Measurements from ENCODE around the gene VPS35L.
A peak's percentile ranks its signal among the peaks of the same experiment; 100 is the strongest.

The VPS35L gene

DNA sequence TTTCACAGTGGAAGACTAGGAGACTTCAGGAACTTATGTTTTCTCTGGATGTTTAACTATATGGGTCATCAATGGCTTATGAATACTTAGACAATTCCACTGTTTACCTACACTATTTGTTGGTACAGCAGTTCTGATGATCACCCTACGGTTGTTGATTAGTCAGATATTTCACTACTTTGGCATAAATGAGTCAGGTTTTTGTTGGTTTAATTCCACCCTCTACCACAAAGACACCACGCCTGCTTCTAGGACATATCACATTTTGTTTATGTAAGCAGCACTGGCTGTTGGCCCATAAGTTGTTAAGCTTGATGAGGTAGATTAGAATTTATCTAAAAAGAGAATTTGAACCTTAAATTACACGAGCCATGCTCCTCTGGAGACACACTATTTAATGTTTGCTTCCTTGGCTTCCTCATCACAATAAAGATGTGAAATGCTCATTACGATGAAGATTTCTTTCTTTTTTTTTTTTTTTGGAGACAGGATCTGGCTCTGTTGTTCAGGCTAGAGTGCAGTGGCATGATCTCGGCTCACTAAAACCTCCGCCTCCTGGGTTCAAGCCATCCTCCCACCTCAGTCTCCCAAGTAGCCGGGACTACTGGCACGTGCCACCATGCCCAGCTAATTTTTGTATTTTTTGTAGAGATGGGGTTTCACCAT is 37.9 kb upstream of the VPS35L start:
- Histone ChIP-seq H3K9me3 (ENCODE audit: insufficient read depth, low read length) (no peaks in the 10 kb centered on the region), H3K4me3 (ENCODE audit: insufficient read length, low read depth) (no peak overlapping the region), H3K9ac (ENCODE audit: insufficient read length, low read depth) (no peak overlapping the region), H3K27me3 (ENCODE audit: insufficient read depth, insufficient read length) (no peaks in the 10 kb centered on the region), H3K4me1 (ENCODE audit: insufficient read depth, insufficient read length) (no peaks in the 10 kb centered on the region), H3K36me3 (ENCODE audit: insufficient read depth, insufficient read length, low read length) (peaks cover 55% of the 10 kb centered on the region)
- TF ChIP-seq ZNF274 (IDR thresholded peaks at IDR 0.05; ENCODE audit: low read depth, low read length), result no peak
- no peak for TF ChIP-seq SUZ12 (IDR thresholded peaks at IDR 0.05; ENCODE audit: extremely low read depth, insufficient read depth, insufficient read length)
- no peak for TF ChIP-seq YY1 (IDR thresholded peaks at IDR 0.05; ENCODE audit: insufficient read depth, insufficient read length)
- DNase-seq (ENCODE audit: low read depth, low spot score), result no peak

DNA sequence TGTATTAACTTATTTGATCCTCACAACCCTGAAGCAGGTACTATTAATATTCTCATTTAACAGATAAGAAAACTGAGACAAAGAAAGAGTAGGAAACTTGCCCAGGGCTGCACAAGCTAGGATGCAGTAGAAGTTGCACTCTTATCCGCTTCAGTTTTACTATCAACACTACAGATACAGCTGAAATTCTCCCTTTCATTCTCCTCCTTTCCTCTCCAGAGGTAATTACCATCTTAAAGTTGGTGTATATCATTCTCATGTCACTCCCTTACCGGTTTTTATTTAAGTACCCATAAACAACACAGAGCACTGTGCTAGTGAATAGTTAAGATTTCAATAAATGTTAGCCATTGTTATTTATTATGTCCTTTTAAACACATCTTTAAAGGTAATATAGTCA is 37.1 kb upstream of the VPS35L start:
- no peak for DNase-seq (ENCODE audit: low read depth, low spot score)
- no peak for TF ChIP-seq ZNF274 (IDR thresholded peaks at IDR 0.05; ENCODE audit: low read depth, low read length)
- TF ChIP-seq SUZ12 (IDR thresholded peaks at IDR 0.05; ENCODE audit: extremely low read depth, insufficient read depth, insufficient read length), result no peak
- no peak for TF ChIP-seq YY1 (IDR thresholded peaks at IDR 0.05; ENCODE audit: insufficient read depth, insufficient read length)
- H3K4me3 ChIP-seq (ENCODE audit: insufficient read length, low read depth), result no peak overlapping the region
- H3K4me1 ChIP-seq (ENCODE audit: insufficient read depth, insufficient read length), result no peaks in the 10 kb centered on the region
- H3K9me3 ChIP-seq (ENCODE audit: insufficient read depth, low read length), result no peaks in the 10 kb centered on the region
- H3K36me3 ChIP-seq (ENCODE audit: insufficient read depth, insufficient read length, low read length), result peaks cover 51% of the 10 kb centered on the region
- no peaks in the 10 kb centered on the region for H3K27me3 ChIP-seq (ENCODE audit: insufficient read depth, insufficient read length)
- H3K9ac ChIP-seq (ENCODE audit: insufficient read length, low read depth), result no peak overlapping the region

DNA sequence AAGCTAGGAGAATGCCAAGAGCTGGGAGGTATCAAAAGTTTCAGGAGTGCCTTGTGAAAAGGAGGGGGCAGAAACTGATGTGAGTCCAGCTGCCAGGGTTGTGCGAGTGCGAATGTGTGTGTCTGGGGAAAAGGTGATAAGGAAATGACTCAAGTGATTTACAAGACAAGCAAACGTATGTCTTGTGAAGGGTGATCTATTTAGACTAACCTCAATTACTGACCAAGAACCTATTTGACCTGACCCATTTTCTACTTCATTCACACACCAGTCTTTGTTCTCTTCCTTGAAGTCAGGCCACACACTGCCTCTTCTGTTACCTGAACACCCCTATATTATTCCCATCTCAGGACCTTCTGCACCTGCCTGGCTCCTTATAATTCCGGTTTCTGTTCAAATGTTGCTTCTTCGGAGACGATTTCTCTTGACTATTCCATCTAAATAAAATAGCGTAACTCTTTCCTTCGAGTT is 34.6 kb upstream of the VPS35L start:
- TF ChIP-seq YY1 (IDR thresholded peaks at IDR 0.05; ENCODE audit: insufficient read depth, insufficient read length) (no peak), SUZ12 (IDR thresholded peaks at IDR 0.05; ENCODE audit: extremely low read depth, insufficient read depth, insufficient read length) (no peak), ZNF274 (IDR thresholded peaks at IDR 0.05; ENCODE audit: low read depth, low read length) (no peak)
- Histone ChIP-seq H3K9ac (ENCODE audit: insufficient read length, low read depth) (peak overlapping the region; percentile 97), H3K9me3 (ENCODE audit: insufficient read depth, low read length) (no peaks in the 10 kb centered on the region), H3K36me3 (ENCODE audit: insufficient read depth, insufficient read length, low read length) (peaks cover 34% of the 10 kb centered on the region), H3K4me3 (ENCODE audit: insufficient read length, low read depth) (peak overlapping the region; percentile 90), H3K27me3 (ENCODE audit: insufficient read depth, insufficient read length) (no peaks in the 10 kb centered on the region), H3K4me1 (ENCODE audit: insufficient read depth, insufficient read length) (no peaks in the 10 kb centered on the region)
- no peak for DNase-seq (ENCODE audit: low read depth, low spot score)

DNA sequence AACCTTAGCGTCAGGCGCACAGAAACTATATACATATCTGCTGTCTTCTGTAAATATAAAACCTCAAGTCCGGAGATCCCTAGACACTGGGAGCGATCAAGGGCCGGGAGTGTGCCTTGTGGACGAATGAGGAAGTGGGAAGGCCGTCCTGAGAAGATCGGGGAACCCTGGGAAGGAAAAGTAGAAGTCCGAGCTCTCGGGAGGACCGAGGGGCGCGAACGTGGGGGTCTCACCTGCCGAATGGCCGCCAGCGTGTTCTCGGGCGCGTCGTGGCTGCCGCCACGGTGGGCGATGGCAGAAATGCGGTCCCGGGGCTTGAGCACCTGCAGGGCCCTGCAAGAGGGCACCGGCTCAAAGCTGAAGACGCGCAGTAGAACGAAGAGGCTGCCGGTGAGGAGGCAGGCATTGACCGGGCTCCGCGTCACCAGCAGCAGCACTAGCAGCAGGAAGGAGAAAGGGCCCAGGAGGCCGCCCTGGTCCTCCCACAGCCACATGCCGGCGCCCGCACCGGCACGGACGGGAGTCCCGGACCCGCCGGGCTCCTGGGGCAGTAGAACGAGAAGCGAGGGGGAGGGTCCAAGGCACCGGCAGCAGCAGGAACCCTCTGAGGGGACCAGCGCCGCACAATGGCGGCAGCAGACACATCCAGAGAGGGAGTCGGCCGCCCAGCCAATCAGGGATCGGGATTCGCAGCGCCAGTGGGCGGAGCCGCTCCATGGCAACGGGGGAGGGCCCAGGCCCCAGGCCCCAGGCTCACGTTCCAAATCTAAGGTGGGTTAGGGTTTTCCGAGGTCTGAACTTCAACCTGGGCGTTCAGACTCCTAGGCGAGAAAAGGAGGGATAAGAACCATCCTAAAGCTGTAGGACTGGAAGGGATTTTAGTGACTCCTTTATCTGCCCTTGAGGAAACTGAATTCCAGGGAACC is 33.8 kb upstream of the VPS35L start, which contains the start of gene GDE1:
TSS of gene GDE1 (minus strand) at position 628 of the 926 bp plus-strand sequence. CDS start at position 494, 134 bp downstream.
- H3K4me3 ChIP-seq (ENCODE audit: insufficient read length, low read depth), result peak within 1 kb of the TSS; percentile 90
- no peaks in the 10 kb centered on the region for H3K4me1 ChIP-seq (ENCODE audit: insufficient read depth, insufficient read length)
- DNase-seq (ENCODE audit: low read depth, low spot score), result peak; percentile 93
- peaks cover 29% of the 10 kb centered on the region for H3K36me3 ChIP-seq (ENCODE audit: insufficient read depth, insufficient read length, low read length)
- no peaks in the 10 kb centered on the region for H3K9me3 ChIP-seq (ENCODE audit: insufficient read depth, low read length)
- H3K9ac ChIP-seq (ENCODE audit: insufficient read length, low read depth), result peak within 1 kb of the TSS; percentile 97
- TF ChIP-seq YY1 (IDR thresholded peaks at IDR 0.05; ENCODE audit: insufficient read depth, insufficient read length) (peak; percentile 62), ZNF274 (IDR thresholded peaks at IDR 0.05; ENCODE audit: low read depth, low read length) (no peak)
- no peaks in the 10 kb centered on the region for H3K27me3 ChIP-seq (ENCODE audit: insufficient read depth, insufficient read length)

DNA sequence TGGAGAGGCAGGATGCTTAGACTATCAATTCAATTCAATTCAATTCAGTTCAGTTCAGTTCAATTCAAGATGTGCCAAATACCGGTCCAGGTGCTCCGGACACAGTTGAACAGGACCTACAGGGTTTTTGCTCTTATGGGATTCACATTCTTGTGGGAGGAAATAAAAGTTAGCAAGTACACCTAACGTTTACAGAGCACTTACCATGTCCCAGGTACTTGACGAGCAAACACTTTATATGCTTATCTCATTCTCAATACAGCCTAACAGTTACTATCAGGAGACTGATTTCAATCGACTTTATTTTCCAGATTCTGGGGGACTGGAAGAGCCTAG is 33.1 kb upstream of the VPS35L start:
- Histone ChIP-seq H3K27me3 (ENCODE audit: insufficient read depth, insufficient read length) (no peaks in the 10 kb centered on the region), H3K4me1 (ENCODE audit: insufficient read depth, insufficient read length) (no peaks in the 10 kb centered on the region), H3K9me3 (ENCODE audit: insufficient read depth, low read length) (no peaks in the 10 kb centered on the region), H3K4me3 (ENCODE audit: insufficient read length, low read depth) (no peak overlapping the region), H3K9ac (ENCODE audit: insufficient read length, low read depth) (peak overlapping the region; percentile 3), H3K36me3 (ENCODE audit: insufficient read depth, insufficient read length, low read length) (peaks cover 24% of the 10 kb centered on the region)
- DNase-seq (ENCODE audit: low read depth, low spot score), result no peak
- no peak for TF ChIP-seq SUZ12 (IDR thresholded peaks at IDR 0.05; ENCODE audit: extremely low read depth, insufficient read depth, insufficient read length)
- no peak for TF ChIP-seq ZNF274 (IDR thresholded peaks at IDR 0.05; ENCODE audit: low read depth, low read length)
- TF ChIP-seq YY1 (IDR thresholded peaks at IDR 0.05; ENCODE audit: insufficient read depth, insufficient read length), result no peak

DNA sequence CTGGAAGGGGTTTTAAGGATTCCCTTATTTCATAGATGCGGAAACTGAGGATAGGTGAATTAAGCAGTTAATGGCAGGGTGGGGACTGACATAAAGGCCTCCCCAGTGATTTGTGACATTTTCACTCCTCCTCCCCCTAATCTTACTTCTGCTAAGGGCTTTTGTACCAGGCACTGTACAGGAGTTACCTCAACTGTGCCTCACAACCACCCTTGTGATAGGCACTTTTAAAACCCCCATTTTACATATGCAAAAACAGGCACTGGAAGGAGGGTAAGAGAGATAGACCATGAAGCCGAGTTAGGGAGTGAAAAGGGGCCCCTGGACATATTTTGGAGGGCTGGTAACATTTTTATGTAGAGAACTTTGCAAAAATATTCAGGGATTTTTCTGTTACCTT is 32.7 kb upstream of the VPS35L start:
- no peaks in the 10 kb centered on the region for H3K27me3 ChIP-seq (ENCODE audit: insufficient read depth, insufficient read length)
- no peak for DNase-seq (ENCODE audit: low read depth, low spot score)
- H3K9ac ChIP-seq (ENCODE audit: insufficient read length, low read depth), result no peak overlapping the region
- H3K9me3 ChIP-seq (ENCODE audit: insufficient read depth, low read length), result no peaks in the 10 kb centered on the region
- H3K4me1 ChIP-seq (ENCODE audit: insufficient read depth, insufficient read length), result no peaks in the 10 kb centered on the region
- peaks cover 21% of the 10 kb centered on the region for H3K36me3 ChIP-seq (ENCODE audit: insufficient read depth, insufficient read length, low read length)
- H3K4me3 ChIP-seq (ENCODE audit: insufficient read length, low read depth), result no peak overlapping the region
- TF ChIP-seq YY1 (IDR thresholded peaks at IDR 0.05; ENCODE audit: insufficient read depth, insufficient read length) (no peak), SUZ12 (IDR thresholded peaks at IDR 0.05; ENCODE audit: extremely low read depth, insufficient read depth, insufficient read length) (no peak), ZNF274 (IDR thresholded peaks at IDR 0.05; ENCODE audit: low read depth, low read length) (no peak)

DNA sequence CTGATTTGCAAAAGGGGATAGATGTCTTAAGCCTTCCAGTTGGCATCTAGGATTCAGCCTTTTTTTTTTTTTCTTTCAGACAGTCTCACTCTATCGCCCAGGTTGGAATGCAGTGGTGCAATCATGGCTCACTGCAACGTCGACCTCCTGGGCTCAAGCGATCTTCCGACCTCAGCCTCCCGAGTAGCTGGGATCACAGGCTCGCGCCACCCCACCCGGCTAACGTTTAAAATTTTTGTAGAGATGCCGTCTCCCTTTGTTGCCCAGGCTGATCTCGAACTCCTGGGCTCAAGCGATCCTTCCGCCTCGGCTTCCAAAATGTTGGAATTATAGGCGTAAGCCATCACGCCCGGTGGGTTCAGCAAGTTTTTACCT is 32.3 kb upstream of the VPS35L start:
- no peaks in the 10 kb centered on the region for H3K27me3 ChIP-seq (ENCODE audit: insufficient read depth, insufficient read length)
- H3K36me3 ChIP-seq (ENCODE audit: insufficient read depth, insufficient read length, low read length), result peaks cover 24% of the 10 kb centered on the region
- no peak overlapping the region for H3K9ac ChIP-seq (ENCODE audit: insufficient read length, low read depth)
- TF ChIP-seq ZNF274 (IDR thresholded peaks at IDR 0.05; ENCODE audit: low read depth, low read length), result no peak
- TF ChIP-seq SUZ12 (IDR thresholded peaks at IDR 0.05; ENCODE audit: extremely low read depth, insufficient read depth, insufficient read length), result no peak
- no peak for TF ChIP-seq YY1 (IDR thresholded peaks at IDR 0.05; ENCODE audit: insufficient read depth, insufficient read length)
- no peaks in the 10 kb centered on the region for H3K4me1 ChIP-seq (ENCODE audit: insufficient read depth, insufficient read length)
- no peak overlapping the region for H3K4me3 ChIP-seq (ENCODE audit: insufficient read length, low read depth)
- H3K9me3 ChIP-seq (ENCODE audit: insufficient read depth, low read length), result no peaks in the 10 kb centered on the region
- no peak for DNase-seq (ENCODE audit: low read depth, low spot score)
